Hepatic stellate cell (primary cell): ENCODE measurements around the gene VAPA.

Experiments used
- DNase-seq: peaks from one replicate; pipeline ENCODE4 v3.0.0; 2011; ENCODE audit warnings: low spot score

Gene VAPA

DNA sequence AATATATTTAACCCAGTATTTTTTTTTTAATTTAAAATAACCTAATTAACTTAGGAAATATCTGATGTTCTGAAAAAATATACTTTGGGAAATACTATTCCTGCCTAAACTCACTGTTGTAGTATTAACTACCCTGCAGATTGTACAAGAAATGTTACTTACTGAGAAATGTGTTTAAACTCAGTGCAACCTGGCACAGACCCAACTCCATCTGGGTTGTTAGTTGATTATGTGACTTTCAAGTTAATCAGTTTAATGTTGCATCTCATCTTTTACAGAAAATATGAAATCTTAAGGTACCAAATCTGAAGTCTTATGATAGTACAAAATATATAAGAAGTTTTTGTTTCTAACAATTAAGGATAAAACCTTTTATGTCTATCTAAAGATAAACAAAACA, 27.3 kb downstream of the VAPA start:
- DNase-seq = no peak

DNA sequence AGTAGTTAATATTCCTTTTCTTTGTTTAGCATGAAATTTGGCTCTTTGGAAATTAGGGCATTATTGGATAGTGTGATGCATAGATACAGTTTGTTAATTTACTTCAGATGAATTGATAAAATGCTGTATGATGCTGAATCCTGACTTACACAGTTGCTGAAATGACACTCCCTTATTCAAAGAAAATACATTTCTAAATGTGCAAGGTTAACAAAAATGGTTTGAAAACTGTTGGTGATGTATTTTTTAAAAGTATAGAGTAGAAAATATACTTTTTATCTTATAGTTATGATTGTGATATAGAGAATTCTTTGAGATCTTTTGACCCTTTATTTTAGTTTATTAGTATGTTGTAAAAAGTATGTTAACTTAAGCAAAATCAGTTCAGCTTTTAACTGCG, 27.8 kb downstream of the VAPA start:
- no peak for DNase-seq

DNA sequence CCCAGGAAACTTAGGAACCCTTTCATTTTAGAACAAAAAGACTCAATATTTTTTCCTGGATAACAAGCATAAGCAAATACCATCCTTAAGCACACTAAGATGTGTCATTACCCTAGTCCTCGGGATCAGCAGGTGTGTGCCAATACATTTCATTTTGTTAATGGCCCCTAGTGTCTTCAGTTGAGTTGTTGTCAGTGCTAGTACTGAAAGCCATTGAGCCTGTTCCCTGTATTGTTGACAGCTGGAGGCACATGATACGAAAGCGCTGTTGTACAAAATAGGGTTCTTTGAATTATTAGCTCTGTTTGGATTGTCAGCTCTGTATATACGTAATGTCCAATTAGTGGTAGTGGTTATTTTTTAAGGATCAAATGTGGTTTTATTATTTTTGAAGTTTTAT, 29.5 kb downstream of the VAPA start:
- DNase-seq = no peak

DNA sequence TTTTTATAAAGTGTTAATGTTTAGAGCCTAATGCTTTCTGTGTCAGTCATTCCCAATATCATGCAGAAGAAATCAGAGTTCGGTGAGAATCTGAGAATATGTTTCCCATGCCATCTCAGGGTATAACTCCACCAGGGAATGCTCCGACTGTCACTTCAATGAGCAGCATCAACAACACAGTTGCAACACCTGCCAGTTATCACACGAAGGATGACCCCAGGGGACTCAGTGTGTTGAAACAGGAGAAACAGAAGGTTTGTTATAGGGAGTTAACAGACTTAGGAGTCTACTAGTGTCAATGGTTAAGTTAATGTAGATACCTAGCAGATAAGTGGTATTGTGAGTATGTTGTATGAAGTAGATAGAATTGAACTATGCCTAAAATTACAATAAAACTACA, 31.0 kb downstream of the VAPA start:
- no peak for DNase-seq

DNA sequence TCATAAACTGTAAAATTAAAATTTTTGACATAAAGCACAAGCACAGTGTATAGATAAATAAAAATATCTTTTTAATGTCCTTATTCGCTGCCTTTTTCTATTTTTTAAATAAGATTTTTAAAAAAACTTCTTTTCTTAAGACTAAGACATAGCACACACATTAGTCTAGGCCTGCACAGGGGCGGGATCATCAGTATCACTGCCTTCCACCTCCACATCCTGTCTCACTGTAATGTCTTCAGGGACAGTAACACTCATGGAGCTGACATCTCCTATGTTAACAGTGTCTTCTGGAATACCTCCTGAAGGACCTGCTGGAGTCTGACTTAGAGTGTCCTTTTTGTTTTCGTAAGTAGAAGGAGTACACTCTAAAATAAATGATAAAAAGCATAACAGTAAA, 33.0 kb downstream of the VAPA start:
- DNase-seq = no peak

DNA sequence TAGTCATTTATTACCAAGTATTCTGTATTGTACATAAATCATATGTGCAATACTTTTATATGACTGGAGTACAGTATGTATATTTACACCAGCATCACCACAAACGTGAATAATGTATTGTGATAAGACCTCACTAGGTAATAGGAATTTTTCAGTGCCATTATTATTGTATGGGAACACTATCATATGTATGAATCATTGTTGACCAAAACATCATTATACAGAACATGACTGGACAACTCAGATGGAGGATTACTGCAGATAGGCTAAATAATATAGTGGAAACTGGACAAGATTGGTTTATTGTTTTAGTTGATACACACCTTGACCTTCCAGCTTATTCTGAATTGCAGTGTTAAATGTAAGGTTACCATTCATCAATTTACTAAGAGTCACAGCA, 33.4 kb downstream of the VAPA start:
- DNase-seq = no peak

DNA sequence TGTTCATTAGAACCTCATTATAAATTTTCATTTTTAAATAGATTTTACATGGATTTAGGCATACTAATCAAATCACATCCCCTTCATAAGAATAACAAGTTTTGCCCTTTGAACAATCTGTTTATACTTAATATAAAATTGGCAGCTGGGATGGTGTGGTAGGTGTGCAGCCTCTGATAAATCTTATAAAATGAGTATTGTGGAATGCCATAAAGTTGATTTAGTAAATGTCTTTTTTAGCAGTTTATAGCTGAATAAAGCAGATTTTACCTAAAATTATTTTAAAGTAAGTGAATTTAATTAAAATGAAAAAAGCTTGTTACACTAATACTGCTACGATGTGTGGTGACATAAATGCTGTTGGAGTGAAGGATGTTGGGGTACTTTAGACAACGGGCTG, 35.5 kb downstream of the VAPA start:
- no peak for DNase-seq

DNA sequence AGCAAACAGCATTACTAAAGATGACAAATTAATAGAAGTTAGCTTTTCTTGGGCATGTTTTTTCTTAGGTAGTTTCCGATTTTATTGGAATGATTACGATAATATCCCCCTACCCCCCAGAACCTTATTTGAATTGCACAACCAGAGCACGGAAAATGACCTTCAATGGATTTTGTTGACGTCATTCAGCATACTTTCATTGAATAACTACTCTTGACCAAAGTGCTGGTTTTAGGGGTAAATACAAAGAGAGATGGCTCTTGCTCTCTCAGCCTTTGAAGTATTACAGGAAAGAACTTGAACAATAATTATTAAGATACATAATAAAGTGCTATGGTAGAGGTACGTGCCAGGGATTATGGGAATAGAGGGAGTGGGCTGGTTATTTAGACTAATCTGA, 36.0 kb downstream of the VAPA start:
- DNase-seq = no peak

DNA sequence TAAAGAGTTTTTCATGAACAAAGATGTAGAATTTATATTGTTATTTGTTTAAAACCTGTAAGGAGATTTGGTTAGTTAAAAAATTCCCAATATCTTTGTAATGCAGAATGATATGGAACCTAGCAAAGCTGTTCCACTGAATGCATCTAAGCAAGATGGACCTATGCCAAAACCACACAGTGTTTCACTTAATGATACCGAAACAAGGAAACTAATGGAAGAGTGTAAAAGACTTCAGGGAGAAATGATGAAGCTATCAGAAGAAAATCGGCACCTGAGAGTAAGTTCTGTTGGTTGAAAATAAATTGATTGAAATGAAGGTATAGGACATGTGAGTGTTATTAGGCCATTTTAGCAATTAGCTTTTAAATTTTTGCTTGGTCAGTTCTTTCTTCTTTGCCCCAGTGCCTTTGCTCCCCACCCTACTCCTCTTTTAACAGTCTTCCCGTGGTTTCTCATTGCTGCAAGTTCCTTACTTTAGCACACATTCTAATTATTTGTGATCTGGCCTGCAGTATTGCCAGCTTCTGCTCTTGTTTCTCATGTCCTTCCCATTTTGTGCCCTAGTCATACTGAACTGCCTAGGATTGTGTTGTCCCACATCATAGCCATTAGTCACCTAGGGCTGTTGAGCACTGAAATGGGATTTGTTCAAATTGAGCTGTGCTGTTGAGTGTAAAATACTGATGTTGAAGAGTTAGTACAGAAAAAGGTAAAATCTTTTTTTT, 36.6 kb downstream of the VAPA start:
- no peak for DNase-seq

DNA sequence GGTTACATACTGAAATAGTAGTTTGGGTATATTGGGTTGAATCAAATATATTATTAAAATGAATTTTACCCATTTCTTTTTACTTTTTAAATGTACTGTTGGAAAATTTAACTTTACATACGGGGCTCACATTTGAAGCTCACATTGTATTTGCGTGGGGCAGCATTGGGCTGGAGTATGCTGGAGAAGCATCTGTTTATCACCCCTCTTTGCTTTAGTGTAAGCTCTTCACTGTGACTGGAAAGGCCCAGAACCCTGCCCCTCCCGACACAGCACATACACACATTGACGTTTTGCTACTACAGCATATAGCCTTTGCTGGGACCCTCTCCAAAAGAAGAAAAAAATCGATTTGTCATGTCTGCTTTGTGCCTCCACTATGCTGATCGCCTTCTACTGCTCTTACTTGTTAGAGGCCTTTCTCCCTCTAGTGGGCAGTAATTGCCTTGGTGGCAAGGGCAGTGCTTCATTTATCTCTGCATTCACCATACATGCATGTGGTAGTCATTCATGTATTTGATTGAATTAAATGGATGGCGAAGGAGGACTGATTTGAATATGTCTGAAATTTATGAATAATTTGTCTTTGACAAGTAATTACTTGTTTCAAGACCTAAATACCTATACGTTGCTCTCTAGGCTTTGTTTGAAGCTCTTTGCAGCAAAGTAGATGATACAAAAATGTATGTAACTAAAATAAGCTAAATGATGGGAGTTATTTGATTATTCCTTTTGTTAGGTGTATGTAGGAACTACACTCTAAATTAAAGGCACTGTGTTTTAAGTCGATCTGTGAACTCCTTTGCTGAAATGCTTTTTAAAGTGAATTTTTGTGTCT, 37.4 kb downstream of the VAPA start:
- peak; percentile 47 for DNase-seq

DNA sequence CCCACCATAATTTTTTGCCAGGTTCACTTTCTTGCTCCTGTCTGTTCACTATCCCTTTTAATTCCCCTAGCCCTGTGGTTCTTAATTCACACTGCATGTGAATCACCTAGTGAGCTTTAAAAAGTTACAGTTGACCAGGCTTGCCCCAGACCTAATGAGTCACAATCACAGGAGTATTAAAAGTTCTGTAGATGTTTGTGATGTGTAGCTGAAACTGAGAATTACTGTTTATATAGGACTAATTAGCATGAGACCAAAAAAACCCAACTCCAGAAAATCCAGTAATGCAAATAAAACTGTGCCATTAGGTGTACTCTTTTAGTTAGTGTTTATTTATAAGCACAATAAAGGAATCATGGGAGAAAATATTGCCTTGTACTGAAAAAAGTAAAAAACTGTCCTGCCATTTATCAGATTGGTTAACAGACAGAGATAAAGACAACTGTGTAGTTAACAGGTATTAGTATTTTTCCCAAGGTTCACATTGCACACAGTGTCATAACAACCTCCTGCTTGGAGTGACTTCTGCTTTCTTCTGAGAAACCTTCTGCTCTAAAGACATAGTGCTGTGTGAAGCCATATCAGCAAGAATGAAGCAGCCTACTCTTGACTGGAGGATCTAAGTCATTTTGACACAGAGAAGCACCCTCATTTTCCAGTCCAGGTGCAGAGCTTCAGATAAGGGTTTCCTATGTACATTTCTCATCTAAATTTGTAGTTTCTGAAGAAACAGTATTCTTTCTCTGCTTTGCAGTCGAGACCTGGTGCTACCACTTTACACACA, 39.0 kb downstream of the VAPA start:
- DNase-seq = no peak

DNA sequence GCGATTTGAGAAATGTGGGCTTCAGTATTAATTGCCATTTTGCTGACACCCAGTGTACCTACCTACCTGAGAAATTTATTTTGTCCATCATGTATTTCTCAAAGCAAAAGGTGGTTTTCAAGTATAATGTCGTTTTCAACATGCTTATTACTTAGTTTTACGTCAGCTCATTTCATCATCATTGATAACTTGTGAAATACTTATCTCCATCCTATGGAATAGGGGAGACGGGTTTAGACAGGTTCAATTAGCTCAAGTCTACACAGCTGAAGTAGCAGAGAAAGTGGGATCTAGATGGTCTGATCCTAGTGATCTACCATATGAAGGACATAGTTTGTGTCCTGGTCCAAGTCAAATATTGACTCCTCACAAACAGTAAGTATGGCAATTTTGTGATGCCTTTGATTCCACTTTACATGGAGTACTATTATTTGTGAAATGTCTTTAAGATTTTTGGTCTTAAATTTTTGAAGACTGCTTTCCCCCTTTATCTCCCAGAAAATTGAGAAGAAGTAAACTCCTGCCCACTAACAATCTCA, 45.1 kb downstream of the VAPA start:
- no peak for DNase-seq

DNA sequence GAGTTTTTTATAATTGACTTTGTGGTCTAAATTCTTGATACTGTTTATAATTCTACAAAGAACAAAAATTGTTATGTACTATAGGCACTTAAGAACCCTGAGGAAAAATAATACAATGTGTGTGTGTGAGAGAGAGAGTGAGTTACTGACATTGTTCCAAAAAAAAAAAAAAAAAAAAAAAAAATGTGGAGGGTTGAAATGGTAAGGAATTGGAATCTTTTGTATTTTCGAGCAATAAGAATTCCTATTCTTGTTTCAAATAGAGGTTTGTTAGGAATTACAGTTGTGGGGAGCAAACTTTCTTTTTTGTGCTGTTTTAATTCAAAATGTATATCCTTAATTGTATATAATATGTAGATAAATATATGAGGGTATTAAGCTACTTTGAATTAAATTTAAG, 45.7 kb downstream of the VAPA start:
- DNase-seq = no peak

DNA sequence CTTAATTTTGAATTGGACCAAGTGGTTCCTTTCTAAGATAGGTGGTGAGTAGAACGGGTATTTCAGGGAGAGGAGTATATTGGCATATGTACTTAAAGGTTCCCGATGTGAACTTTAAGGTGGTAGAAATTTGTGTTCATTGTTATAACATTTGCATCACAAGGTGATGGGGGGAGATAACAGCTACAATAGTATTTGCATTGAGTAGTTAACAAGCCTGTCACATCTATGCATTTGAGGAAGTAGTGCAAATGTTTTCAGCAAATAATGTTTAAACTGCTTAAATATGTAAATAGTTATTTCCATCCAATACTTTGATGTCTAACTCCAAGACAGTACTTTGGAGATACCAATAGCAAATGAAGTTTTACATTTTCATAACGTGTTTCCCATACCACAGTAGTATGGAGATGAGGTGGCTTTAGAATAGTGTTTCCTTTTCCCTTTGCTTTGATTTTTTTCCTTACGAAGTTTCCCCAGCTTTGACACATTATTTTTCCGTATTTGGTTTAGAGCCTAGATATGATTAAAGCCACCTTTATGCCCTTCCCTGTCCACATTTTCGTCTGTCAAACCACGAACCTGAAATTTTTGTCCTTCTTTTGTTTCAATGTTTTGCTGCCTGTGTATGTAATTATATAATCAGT, 46.6 kb downstream of the VAPA start:
- DNase-seq = no peak

DNA sequence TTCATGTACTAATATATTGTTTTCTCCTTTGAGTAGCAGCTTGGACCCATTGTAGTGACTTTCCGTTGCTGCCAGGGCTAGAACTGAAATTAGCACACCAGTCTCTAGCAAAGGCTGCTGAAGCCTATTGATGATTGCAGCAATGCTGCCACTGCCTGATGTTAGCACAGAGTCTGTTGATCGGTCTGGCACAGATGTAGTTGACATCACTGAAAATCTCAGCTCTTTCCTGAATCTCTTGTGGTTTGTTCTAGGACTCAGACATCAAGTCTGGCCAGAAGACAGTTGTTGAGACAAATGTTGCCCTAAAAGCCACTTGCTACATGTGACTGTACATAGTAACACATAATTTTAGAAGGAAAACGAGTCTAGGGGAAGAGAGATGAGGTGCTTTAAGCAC, 47.2 kb downstream of the VAPA start:
- no peak for DNase-seq

DNA sequence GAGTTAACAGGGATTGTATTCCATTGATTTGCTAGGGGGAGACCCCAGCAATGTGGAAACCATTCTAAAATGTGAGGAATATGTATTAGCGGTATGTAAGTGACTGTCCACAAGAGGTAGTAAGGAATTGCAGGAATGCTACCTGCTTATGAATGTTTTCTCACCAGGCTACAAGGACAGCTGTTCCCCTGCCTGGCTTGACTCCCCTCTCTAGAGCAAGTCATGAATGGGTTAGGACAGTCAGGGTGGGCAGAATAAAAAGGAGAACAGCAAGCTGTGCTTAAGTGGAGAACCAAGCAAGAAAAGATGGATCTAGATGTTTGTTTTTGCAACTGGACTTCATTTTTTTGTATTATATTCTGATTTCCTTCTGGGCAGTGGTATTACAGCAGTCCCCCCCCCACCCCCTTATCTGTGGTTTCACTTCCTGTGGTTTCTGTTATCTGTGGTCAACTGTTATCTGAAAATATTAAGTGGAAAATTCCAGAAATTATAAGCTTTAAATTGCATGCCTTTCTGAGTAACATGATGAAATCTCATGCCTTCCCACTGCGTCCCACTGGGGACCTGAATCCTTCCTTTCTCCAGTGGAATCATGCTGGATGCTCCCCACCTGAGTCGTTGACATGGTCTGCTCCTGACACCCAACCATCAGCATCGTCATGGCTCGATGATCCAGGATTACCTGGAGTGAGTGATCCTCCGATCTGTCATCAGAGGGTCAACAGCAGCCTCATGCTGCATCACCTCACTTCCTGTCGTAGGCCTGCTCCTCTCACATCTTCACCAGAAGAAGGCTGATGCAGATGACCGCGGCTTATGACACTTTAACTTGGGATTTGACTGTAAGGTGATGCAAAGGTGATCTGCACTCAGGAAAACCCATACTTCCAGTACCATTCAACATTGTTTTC, 52.2 kb downstream of the VAPA start:
- peak; percentile 22 for DNase-seq

DNA sequence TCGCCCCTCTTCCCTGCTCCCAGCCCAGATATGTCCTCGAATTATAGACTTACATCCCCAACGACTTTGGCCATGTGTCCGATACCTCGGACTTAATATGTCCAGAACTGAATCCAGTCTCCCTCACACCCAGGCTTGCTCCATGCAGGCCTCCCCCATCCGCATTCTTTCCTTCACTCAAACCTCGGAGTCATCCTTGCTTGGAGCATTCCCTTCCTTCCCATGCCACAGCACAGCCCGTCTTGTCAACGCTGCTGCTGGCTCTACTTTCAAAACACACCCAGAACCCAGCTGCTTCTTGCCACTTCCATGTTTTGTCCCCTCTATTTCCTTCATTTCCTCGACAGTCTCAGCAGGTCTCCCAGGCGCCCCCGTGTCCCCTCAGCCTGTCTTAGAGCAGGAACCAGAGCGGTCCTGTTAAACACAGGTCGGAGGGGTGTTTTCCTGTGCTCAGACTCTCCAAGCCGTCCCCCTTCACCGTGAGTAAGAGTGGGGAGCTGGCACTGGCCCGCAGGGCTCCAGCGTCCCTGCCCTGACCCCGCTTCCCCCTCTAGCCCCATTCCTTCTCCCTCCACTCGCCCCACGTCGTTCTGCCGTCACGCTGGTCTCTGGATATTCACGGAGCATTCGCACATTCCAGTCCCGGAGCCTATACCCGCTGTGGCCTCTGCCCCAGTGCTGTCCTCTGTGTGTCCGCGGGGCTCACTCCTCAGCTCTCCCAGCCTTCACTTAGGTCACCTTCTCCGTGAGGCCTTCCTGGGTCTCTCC, 54.4 kb downstream of the VAPA start:
- peak; percentile 37 for DNase-seq

DNA sequence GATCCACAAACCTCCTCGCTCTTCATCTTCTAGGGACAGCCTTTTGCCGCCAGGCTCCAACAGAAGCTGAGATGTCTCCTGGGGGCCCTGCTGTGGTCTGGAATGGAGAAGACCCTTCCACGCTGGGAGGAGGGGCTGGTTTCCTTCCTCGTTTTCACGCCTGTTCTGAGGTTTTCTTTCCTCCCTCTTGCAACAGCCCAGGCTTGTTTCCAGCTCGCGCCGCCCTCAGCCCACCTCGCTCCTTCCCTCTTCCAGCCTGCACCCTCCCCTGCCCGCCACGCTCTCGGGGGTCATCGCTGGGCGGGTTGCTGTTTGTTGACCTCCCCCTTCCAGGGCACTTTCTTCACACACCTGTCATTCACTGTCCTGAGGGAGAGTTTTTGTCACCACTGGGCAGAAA, 55.4 kb downstream of the VAPA start:
- DNase-seq = no peak

DNA sequence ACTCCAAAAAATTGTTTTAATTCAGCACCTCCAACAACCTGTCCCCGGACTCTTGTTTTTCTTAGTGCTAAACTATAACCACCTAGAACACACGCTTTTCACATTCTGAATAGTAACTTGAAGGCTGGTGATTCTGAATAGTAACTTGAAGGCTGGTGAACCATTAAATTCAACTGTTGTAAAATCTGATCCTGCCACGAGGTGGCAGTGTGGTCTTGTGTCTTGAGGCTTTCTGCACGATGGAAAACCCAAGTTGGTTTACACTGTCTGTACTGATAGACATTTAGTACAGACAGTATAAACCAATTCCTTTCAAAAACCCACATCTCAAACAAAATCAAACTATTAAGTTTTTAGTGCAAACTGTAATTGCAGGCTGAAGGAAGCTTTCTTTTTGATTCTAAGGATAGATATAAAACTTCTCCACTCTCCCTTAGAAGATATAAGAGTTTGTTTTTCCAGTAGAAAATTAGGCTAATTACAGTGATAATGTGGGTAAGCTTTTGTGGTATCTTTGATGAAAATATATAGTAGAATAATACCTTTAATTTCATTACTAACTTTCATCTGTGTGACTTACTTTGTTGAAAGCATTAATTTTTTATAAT, 57.6 kb downstream of the VAPA start:
- DNase-seq = peak; percentile 61

DNA sequence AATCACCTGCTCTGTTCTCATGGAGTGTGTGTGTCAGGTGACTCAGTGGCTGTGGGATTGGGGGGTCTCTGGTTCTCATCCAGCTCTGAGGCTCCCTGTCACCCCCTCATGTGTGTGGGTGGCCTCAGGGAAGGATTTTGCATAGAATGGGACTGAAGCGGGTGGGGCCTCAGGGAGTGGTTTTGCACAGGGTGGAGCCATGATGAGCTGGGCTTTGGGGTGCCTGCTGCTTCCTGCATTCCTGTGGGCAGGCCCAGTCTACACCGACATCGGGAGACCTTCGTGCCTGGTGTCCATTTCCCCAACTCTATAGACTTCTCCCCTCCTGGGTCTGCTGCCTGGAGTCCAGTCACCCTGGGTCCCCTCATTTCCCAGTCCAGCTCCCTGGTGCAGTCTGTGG, 59.7 kb downstream of the VAPA start:
- no peak for DNase-seq
